ENCODE measurements around the gene ZC3H6. TPM values are rescaled to one million over a fixed set of nuclear protein-coding genes. Genes with fewer than 3 reads are reported as not detected.

ZC3H6 gene
- polyA plus RNA-seq, 1 of the 3 experiments (the other 2 are of a cell fraction), result 0.71 TPM

DNA sequence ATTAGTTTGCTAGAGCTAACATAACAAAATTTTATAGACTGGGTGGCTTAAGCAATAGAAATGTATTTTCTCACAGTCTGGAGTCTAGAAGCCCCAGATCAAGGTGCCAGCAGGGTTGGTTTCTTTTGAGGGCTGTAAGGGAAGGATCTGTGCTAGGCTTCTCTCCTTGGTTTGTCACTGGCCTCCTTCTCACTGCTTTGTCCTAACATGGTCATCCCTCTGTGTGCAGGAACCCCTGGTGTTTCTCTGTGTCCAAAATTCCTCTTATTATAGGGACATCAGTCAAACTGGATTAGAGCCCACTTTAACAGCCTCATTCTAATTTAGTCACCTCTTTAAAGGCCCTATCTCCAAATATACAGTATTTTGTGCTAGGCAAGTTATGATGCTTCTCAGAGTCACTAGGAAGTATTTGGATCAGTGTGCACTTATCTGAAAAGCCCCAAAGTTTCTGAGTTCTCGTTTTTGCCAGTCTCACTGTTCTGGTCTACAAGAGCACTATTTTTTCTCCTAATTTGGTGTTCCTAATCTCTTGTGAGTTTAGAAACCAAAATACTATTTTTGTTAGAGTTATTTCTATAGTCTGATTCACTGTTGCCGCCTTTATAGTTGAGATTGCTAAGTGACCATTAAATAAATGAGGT is 29.0 kb downstream of the ZC3H6 start:
- Histone ChIP-seq H3K4me1 (ENCODE audit: control insufficient read depth in 1 of 2, insufficient read depth in 2 of 2, low read depth in 1 of 2, low read length in 1 of 2) (peaks cover 0 to 5% of the 10 kb centered on the region in 2 experiments; a peak in 1 of 4 replicates), H3K4me3 (ENCODE audit: low read depth in 2 of 2, low read length in 1 of 2) (no peak overlapping the region), H4K20me1 (ENCODE audit: insufficient read depth) (no peaks in the 10 kb centered on the region), H3K9ac (no peak overlapping the region), H2AFZ (ENCODE audit: low read depth) (no peak overlapping the region), H3K9me2 (no peaks in the 10 kb centered on the region), H3K27me3 (ENCODE audit: insufficient read depth) (no peaks in the 10 kb centered on the region), H3K27ac (ENCODE audit: low read depth in 2 of 2, low read length in 1 of 2) (no peak overlapping the region), H3K4me2 (no peak overlapping the region), H3F3A (replicated peaks; ENCODE audit: insufficient read depth) (peaks cover 9% of the 10 kb centered on the region), H3K9me3 (no peaks in the 10 kb centered on the region), H3K36me3 (replicated peaks in 1 of 2; ENCODE audit: control insufficient read depth in 1 of 2, insufficient read depth in 2 of 2, low read length in 1 of 2) (peaks cover 17 to 18% of the 10 kb centered on the region in 2 experiments), H3K79me2 (ENCODE audit: insufficient read depth) (no peaks in the 10 kb centered on the region)
- DNase-seq, result no peak
- 88% methylated on average over 2 of the region's 2 CpGs for WGBS (ENCODE audit: low lambda C conversion rate)
- CTCF ChIA-PET, result no interaction called here
- POLR2A ChIA-PET, result no interaction called here
- TF ChIP-seq TEAD4 (IDR thresholded peaks at IDR 0.05; ENCODE audit: borderline replicate concordance, insufficient read depth) (no peak), TCF12 (IDR thresholded peaks at IDR 0.05) (no peak), JUND (IDR thresholded peaks at IDR 0.05) (no peak), NFIC (IDR thresholded peaks at IDR 0.05; ENCODE audit: borderline replicate concordance) (no peak)
- TF ChIP-seq, protein P1, sequence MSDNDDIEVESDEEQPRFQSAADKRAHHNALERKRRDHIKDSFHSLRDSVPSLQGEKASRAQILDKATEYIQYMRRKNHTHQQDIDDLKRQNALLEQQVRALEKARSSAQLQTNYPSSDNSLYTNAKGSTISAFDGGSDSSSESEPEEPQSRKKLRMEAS (IDR thresholded peaks at IDR 0.05; ENCODE audit: low read depth), result no peak
- TF ChIP-seq, protein P2, sequence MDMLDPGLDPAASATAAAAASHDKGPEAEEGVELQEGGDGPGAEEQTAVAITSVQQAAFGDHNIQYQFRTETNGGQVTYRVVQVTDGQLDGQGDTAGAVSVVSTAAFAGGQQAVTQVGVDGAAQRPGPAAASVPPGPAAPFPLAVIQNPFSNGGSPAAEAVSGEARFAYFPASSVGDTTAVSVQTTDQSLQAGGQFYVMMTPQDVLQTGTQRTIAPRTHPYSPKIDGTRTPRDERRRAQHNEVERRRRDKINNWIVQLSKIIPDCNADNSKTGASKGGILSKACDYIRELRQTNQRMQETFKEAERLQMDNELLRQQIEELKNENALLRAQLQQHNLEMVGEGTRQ (IDR thresholded peaks at IDR 0.05; ENCODE audit: borderline replicate concordance, low read depth, low read length), result no peak

DNA sequence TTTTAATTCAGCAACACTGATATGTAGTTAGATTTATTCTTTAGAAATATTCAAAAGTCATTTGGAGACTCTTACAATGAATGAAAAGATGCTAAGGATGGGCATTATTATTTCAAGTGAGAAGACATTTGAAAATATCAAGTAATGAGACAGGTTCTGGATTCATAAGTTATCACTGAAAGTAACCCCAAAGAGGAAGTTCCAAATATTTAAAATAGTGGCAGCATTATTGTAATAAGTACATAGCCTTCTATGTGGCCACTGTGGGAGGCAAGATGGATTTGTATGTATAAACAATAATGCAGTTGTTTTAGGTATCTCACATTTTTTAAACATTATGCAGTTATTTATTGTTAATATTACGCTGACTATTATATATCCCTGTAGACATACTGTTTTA is 29.7 kb downstream of the ZC3H6 start:
- Histone ChIP-seq H3K27me3 (ENCODE audit: insufficient read depth) (no peaks in the 10 kb centered on the region), H3K9me2 (no peaks in the 10 kb centered on the region)

DNA sequence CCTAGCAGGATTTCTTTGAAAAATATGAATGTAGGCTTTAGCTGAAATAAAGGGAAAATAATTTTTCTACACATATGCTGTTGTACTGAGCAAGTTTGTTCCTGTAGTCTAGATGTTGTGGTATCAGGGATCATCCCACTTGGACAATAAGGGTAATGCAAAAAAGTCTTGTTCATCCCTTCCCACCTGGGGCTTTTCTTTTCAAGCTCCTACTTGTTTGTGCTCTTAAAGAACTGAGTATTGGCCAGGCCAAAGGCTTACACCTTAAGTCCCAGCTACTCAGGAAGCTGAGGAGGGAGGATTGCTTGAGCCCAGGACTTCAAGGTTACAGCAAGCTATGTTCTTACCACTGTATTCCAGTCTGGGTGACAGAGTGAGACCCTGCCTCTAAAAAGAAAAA is 35.5 kb downstream of the ZC3H6 start:
- H3K4me3 ChIP-seq (ENCODE audit: low read depth in 2 of 2, low read length in 1 of 2), result no peak overlapping the region
- no peaks in the 10 kb centered on the region; a peak in 1 of 4 replicates for H3K4me1 ChIP-seq (ENCODE audit: control insufficient read depth in 1 of 2, insufficient read depth in 2 of 2, low read depth in 1 of 2, low read length in 1 of 2)
- H2AFZ ChIP-seq (ENCODE audit: low read depth), result no peak overlapping the region
- no peak overlapping the region for H3K27ac ChIP-seq (ENCODE audit: low read depth in 2 of 2, low read length in 1 of 2)
- no peaks in the 10 kb centered on the region for H3K79me2 ChIP-seq (ENCODE audit: insufficient read depth)
- peaks cover 31 to 37% of the 10 kb centered on the region in 2 experiments for H3K36me3 ChIP-seq (replicated peaks in 1 of 2; ENCODE audit: control insufficient read depth in 1 of 2, insufficient read depth in 2 of 2, low read length in 1 of 2)
- no peaks in the 10 kb centered on the region for H3K9me3 ChIP-seq
- H3K27me3 ChIP-seq (ENCODE audit: insufficient read depth), result no peaks in the 10 kb centered on the region
- POLR2A ChIA-PET, result no interaction called here
- DNase-seq, result no peak
- no peaks in the 10 kb centered on the region for H4K20me1 ChIP-seq (ENCODE audit: insufficient read depth)
- no peak overlapping the region for H3K4me2 ChIP-seq
- H3F3A ChIP-seq (replicated peaks; ENCODE audit: insufficient read depth), result no peaks in the 10 kb centered on the region
- H3K9me2 ChIP-seq, result no peaks in the 10 kb centered on the region
- CTCF ChIA-PET, result no interaction called here
- H3K9ac ChIP-seq, result no peak overlapping the region
- no peak for TF ChIP-seq TEAD4 (IDR thresholded peaks at IDR 0.05; ENCODE audit: borderline replicate concordance, insufficient read depth)
- TF ChIP-seq NFIC (IDR thresholded peaks at IDR 0.05; ENCODE audit: borderline replicate concordance), result no peak
- TF ChIP-seq RXRA (IDR thresholded peaks at IDR 0.05; ENCODE audit: borderline replicate concordance, low read depth), result no peak
- no peak for TF ChIP-seq CHD2 (IDR thresholded peaks at IDR 0.05; ENCODE audit: low read length, partially characterized antibody)
- TF ChIP-seq, protein P3, sequence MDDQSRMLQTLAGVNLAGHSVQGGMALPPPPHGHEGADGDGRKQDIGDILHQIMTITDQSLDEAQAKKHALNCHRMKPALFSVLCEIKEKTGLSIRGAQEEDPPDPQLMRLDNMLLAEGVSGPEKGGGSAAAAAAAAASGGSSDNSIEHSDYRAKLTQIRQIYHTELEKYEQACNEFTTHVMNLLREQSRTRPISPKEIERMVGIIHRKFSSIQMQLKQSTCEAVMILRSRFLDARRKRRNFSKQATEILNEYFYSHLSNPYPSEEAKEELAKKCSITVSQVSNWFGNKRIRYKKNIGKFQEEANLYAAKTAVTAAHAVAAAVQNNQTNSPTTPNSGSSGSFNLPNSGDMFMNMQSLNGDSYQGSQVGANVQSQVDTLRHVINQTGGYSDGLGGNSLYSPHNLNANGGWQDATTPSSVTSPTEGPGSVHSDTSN (IDR thresholded peaks at IDR 0.05), result no peak
- TF ChIP-seq SMC3 (IDR thresholded peaks at IDR 0.05; ENCODE audit: low read depth, low read length), result no peak
- TF ChIP-seq ELF1 (IDR thresholded peaks at IDR 0.05), result no peak
- TF ChIP-seq, protein P4, sequence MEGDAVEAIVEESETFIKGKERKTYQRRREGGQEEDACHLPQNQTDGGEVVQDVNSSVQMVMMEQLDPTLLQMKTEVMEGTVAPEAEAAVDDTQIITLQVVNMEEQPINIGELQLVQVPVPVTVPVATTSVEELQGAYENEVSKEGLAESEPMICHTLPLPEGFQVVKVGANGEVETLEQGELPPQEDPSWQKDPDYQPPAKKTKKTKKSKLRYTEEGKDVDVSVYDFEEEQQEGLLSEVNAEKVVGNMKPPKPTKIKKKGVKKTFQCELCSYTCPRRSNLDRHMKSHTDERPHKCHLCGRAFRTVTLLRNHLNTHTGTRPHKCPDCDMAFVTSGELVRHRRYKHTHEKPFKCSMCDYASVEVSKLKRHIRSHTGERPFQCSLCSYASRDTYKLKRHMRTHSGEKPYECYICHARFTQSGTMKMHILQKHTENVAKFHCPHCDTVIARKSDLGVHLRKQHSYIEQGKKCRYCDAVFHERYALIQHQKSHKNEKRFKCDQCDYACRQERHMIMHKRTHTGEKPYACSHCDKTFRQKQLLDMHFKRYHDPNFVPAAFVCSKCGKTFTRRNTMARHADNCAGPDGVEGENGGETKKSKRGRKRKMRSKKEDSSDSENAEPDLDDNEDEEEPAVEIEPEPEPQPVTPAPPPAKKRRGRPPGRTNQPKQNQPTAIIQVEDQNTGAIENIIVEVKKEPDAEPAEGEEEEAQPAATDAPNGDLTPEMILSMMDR (IDR thresholded peaks at IDR 0.05), result no peak
- TF ChIP-seq GATA2 (CRISPR knock-in tag; IDR thresholded peaks at IDR 0.05), result no peak
- no peak for TF ChIP-seq EZH2phosphoT487 (IDR thresholded peaks at IDR 0.05; ENCODE audit: borderline replicate concordance, low read depth)
- no peak for TF ChIP-seq RCOR1 (IDR thresholded peaks at IDR 0.05; ENCODE audit: low read length)
- no peak for TF ChIP-seq TAF1 (IDR thresholded peaks at IDR 0.05; ENCODE audit: borderline replicate concordance, low read depth, low read length)
- TF ChIP-seq, protein P2 (IDR thresholded peaks at IDR 0.05; ENCODE audit: borderline replicate concordance, low read depth, low read length), result no peak
- no peak for TF ChIP-seq TCF12 (IDR thresholded peaks at IDR 0.05)

More for the DNA sequence above, 29.7 kb downstream of the ZC3H6 start:
- ChIA-PET CTCF (no interaction called here), POLR2A (no interaction called here)
- no peaks in the 10 kb centered on the region for H4K20me1 ChIP-seq (ENCODE audit: insufficient read depth)
- H3K4me2 ChIP-seq, result no peak overlapping the region
- H3F3A ChIP-seq (replicated peaks; ENCODE audit: insufficient read depth), result peaks cover 9% of the 10 kb centered on the region
- WGBS (ENCODE audit: low lambda C conversion rate), result 97% methylated on average over 1 of the region's 1 CpG
- TF ChIP-seq NFIC (IDR thresholded peaks at IDR 0.05; ENCODE audit: borderline replicate concordance) (no peak), TCF12 (IDR thresholded peaks at IDR 0.05) (no peak), RXRA (IDR thresholded peaks at IDR 0.05; ENCODE audit: borderline replicate concordance, low read depth) (no peak), FOSL2 (IDR thresholded peaks at IDR 0.05; ENCODE audit: borderline replicate concordance, low read depth) (no peak)
- H3K36me3 ChIP-seq (replicated peaks in 1 of 2; ENCODE audit: control insufficient read depth in 1 of 2, insufficient read depth in 2 of 2, low read length in 1 of 2), result peaks cover 22 to 24% of the 10 kb centered on the region in 2 experiments
- H3K79me2 ChIP-seq (ENCODE audit: insufficient read depth), result no peaks in the 10 kb centered on the region
- H3K4me3 ChIP-seq (ENCODE audit: low read depth in 2 of 2, low read length in 1 of 2), result no peak overlapping the region
- H3K4me1 ChIP-seq (ENCODE audit: control insufficient read depth in 1 of 2, insufficient read depth in 2 of 2, low read depth in 1 of 2, low read length in 1 of 2), result peaks cover 0 to 5% of the 10 kb centered on the region in 2 experiments; a peak in 2 of 4 replicates
- no peak overlapping the region for H2AFZ ChIP-seq (ENCODE audit: low read depth)
- DNase-seq, result no peak
- H3K9me3 ChIP-seq, result no peaks in the 10 kb centered on the region
- H3K9ac ChIP-seq, result no peak overlapping the region
- no peak overlapping the region for H3K27ac ChIP-seq (ENCODE audit: low read depth in 2 of 2, low read length in 1 of 2)
